HepG2 (cell line): Measurements from ENCODE around the gene PARP16. TPM values are rescaled to one million over a fixed set of nuclear protein-coding genes. Genes with fewer than 3 reads are reported as not detected.

ENCODE experiments used
- ATAC-seq: fragments of 200-7000 bp; cut with Tn5 transposase; 3 replicates; pipeline ENCODE4 v1.9.1; 2020; ENCODE audit warnings: mild to moderate bottlenecking, moderate library complexity
- BruUV-seq: library from RNA; stranded (reverse); fragments of 400-500 nt; replicated peaks from 2 replicates; lab custom pipeline; 2021; lab: Mats Ljungman, UMichigan
- CTCF ChIA-PET: fragments of 300-600 bp; formaldehyde crosslinking; extraction: SDS; loops from one replicate; lab custom pipeline; 2021; ENCODE audit warnings: low total read pairs, inconsistent platforms, low intra/inter-chr PET ratio; lab: Yijun Ruan, JAX
- POLR2A ChIA-PET: fragments of 350-600 bp; sonication (Branson Sonifier 250); formaldehyde crosslinking; loops from one replicate; lab custom pipeline; 2020; ENCODE audit warnings: antibody characterized with exemption, inconsistent platforms; lab: Yijun Ruan, JAX
- DNase-seq: peaks from one replicate; pipeline ENCODE4 v3.0.0-alpha.2; 2015; ENCODE audit warnings: low spot score
- FAIRE-seq: peaks from 3 replicates; lab custom pipeline; 2011; peaks lifted over from hg19 to GRCh38; lab: Jason Lieb, UNC
- H2AFZ ChIP-seq: one replicate; pipeline ENCODE4 v1.6.1; 2011; ENCODE audit warnings: low read length, inconsistent platforms
- H3K27ac ChIP-seq: fragments of 300-600 bp; 3 replicates; pipeline ENCODE4 v1.8.0; 2011; ENCODE audit warnings: mixed run types, mild to moderate bottlenecking, mixed read lengths, low read length, inconsistent platforms; ENCODE audit not compliant: insufficient read depth; ENCODE audit errors: extremely low read length
- H3K27me3 ChIP-seq, 2 experiments: fragments of 200-600 bp in 1 of 2; 2 replicates in 1 of 2; 3 replicates in 1 of 2; pipeline versions ENCODE4 v1.6.0 to v1.8.0; 2011; ENCODE audit warnings: low read length in 2 of 2, mild to moderate bottlenecking in 2 of 2, moderate library complexity in 2 of 2, inconsistent platforms in 1 of 2; ENCODE audit not compliant: insufficient read depth in 2 of 2, control insufficient read depth in 1 of 2
- H3K36me3 ChIP-seq, 2 experiments: fragments of 200-600 bp in 1 of 2; replicated peaks in 1 of 2; 2 replicates in 1 of 2; 3 replicates in 1 of 2; pipeline versions ENCODE4 v1.5.1 to v1.8.0; 2011; ENCODE audit warnings: low read length in 2 of 2, inconsistent platforms in 1 of 2; ENCODE audit not compliant: insufficient read depth in 2 of 2, control insufficient read depth in 1 of 2
- H3K4me1 ChIP-seq: 2 replicates; pipeline ENCODE4 v1.5.1; 2012; ENCODE audit warnings: low read length, inconsistent platforms; ENCODE audit not compliant: insufficient read depth
- H3K4me2 ChIP-seq: 2 replicates; pipeline ENCODE4 v1.6.0; 2011; ENCODE audit warnings: low read depth, low read length, inconsistent platforms
- H3K4me3 ChIP-seq, 3 experiments: fragments of 200-600 bp in 1 of 3; sonication (generic), shearing (Covaris generic) in 1 of 3; replicated peaks in 1 of 3; 2 replicates each; pipeline ENCODE4 v1.5.1; 2011 to 2016; ENCODE audit warnings: low read length in 3 of 3, inconsistent platforms in 2 of 3, low read depth in 2 of 3, mild to moderate bottlenecking in 2 of 3, control low read depth in 1 of 3, mixed read lengths in 1 of 3; ENCODE audit not compliant: insufficient read depth in 1 of 3
- H3K79me2 ChIP-seq: one replicate; pipeline ENCODE4 v1.6.1; 2011; ENCODE audit warnings: low read length, inconsistent platforms; ENCODE audit not compliant: insufficient read depth
- H3K9ac ChIP-seq: 2 replicates; pipeline ENCODE4 v1.6.0; 2011; ENCODE audit warnings: mild to moderate bottlenecking, low read depth, low read length, inconsistent platforms; ENCODE audit not compliant: insufficient read depth
- H3K9me3 ChIP-seq: 2 replicates; pipeline ENCODE4 v1.5.1; 2012; ENCODE audit warnings: mild to moderate bottlenecking, low read length
- H4K20me1 ChIP-seq: 2 replicates; pipeline ENCODE4 v1.6.0; 2011; ENCODE audit warnings: inconsistent platforms, mild to moderate bottlenecking, low read length, moderate library complexity; ENCODE audit not compliant: insufficient read depth
- ADNP ChIP-seq: sonication (generic); formaldehyde crosslinking; IDR thresholded peaks from 2 replicates; pipeline ENCODE4 v1.4.0; 2020; ENCODE audit warnings: missing genetic modification reagents
- AGO1 ChIP-seq: fragments of 200-400 bp; formaldehyde crosslinking; IDR thresholded peaks from 2 replicates; pipeline ENCODE4 v1.6.1; 2017; ENCODE audit warnings: mild to moderate bottlenecking, low read depth, low read length, moderate library complexity; ENCODE audit not compliant: poor library complexity, severe bottlenecking
- GFI1 ChIP-seq: sonication (generic); formaldehyde crosslinking; IDR thresholded peaks from 2 replicates; pipeline ENCODE4 v1.5.0; 2020; ENCODE audit warnings: missing genetic modification reagents, mild to moderate bottlenecking, borderline replicate concordance
- HNRNPL ChIP-seq: fragments of 200-400 bp; formaldehyde crosslinking; IDR thresholded peaks from 2 replicates; pipeline ENCODE4 v1.6.1; 2017; ENCODE audit warnings: mild to moderate bottlenecking, low read depth, low read length
- KDM4B ChIP-seq: sonication (generic); formaldehyde crosslinking; IDR thresholded peaks from 2 replicates; pipeline ENCODE4 v1.4.0; 2020; ENCODE audit warnings: missing genetic modification reagents
- MYC ChIP-seq: sonication (generic); formaldehyde crosslinking; IDR thresholded peaks from 2 replicates; pipeline ENCODE4 v1.9.0; 2021; ENCODE audit warnings: missing genetic modification reagents, borderline replicate concordance
- NCOA1 ChIP-seq: sonication (generic); formaldehyde crosslinking; IDR thresholded peaks from 2 replicates; pipeline ENCODE4 v1.9.0; 2021; ENCODE audit warnings: missing genetic modification reagents
- NFATC3 ChIP-seq: sonication (generic); formaldehyde crosslinking; IDR thresholded peaks from 2 replicates; pipeline ENCODE4 v1.5.1; 2020; ENCODE audit warnings: mild to moderate bottlenecking, missing genetic modification reagents
- SOX6 ChIP-seq, 2 experiments: fragments of 450-650 bp in 1 of 2; sonication (generic) in 1 of 2; formaldehyde crosslinking in 1 of 2; IDR thresholded peaks; 2 replicates each; pipeline versions ENCODE4 v1.4.0 to v1.6.1; 2017 to 2020; ENCODE audit warnings: antibody characterized with exemption in 1 of 2, mild to moderate bottlenecking in 1 of 2, missing genetic modification reagents in 1 of 2
- TBP ChIP-seq: sonication (generic); formaldehyde crosslinking; IDR thresholded peaks from 2 replicates; pipeline ENCODE4 v1.5.0; 2020; ENCODE audit warnings: missing genetic modification reagents
- WGBS: methylation state at CpG from one replicate; pipeline ENCODE4 v1.1.6; 2017; ENCODE audit warnings: low lambda C conversion rate; 5-methylcytosine and 5-hydroxymethylcytosine counted together
- in situ Hi-C: cut with HindIII; loops from 2 replicates; pipeline ENCODE4 v1.10.0; 2017; ENCODE audit warnings: low pct_unique_long_range_greater_than_20kb; ENCODE audit not compliant: extremely low pct_ligation_motif_present
- intact Hi-C: fragments of 100-400 bp; cut with micrococcal nuclease; formaldehyde crosslinking; loops from one replicate; pipeline ENCODE4 v1.10.0; 2022; ENCODE audit not compliant: unreplicated experiment
- polyA plus RNA-seq, 8 experiments: library from polyadenylated mRNA; depleted of rRNA in 3 of 8; stranded (reverse) in 7 of 8; unstranded in 1 of 8; fragments of >200 nt; fragmentation: Illumina TruSeq in 4 of 8; extraction: Trizol in 4 of 8; gene quantifications; 2 replicates each; pipeline versions ENCODE4 v1.2.1 to v1.2.3, GENCODE V29; 2011 to 2016; ENCODE audit warnings: low read depth in 4 of 8, missing spikeins in 1 of 8, mixed read lengths in 1 of 8; ENCODE audit not compliant: insufficient read depth in 1 of 8
- total RNA-seq, 5 experiments: library from RNA; depleted of rRNA; stranded (reverse); fragments of >200 nt; fragmentation: Illumina TruSeq; extraction: Trizol; gene quantifications; 2 replicates each; pipeline ENCODE4 v1.2.3, GENCODE V29; 2016; ENCODE audit warnings: low read depth in 1 of 5

PARP16 gene
- total and polyA plus RNA-seq, 2 of the 13 experiments (the other 11 are each of a cell fraction or from before 2014, with no cell fraction given): 6.8 to 7.6 TPM

- no peak for TF ChIP-seq NFATC3 (CRISPR knock-in tag)
- no peak for TF ChIP-seq KDM4B
- no peak for TF ChIP-seq GFI1 (CRISPR knock-in tag)
- no peak for TF ChIP-seq ADNP (CRISPR knock-in tag)
- no peak for TF ChIP-seq NCOA1
- no peak for TF ChIP-seq AGO1
Observed at GRCh38 chr15:65278480-65278879, 8.2 kb downstream of the PARP16 start (continued).

GRCh38 chr15:65277015-65277414, 9.7 kb downstream of the PARP16 start:
- POLR2A ChIA-PET: no interaction called here
- intact Hi-C loops (no loop called here), in situ Hi-C loops (no loop called here)
- Histone ChIP-seq H2AFZ (no peak overlapping the region), H3K9ac (no peak overlapping the region), H4K20me1 (no peaks in the 10 kb centered on the region), H3K79me2 (peaks cover 2% of the 10 kb centered on the region), H3K9me3 (no peaks in the 10 kb centered on the region), H3K27ac (no peak overlapping the region), H3K27me3 (no peaks in the 10 kb centered on the region), H3K4me3 (no peak overlapping the region), H3K4me1 (peaks cover 33% of the 10 kb centered on the region), H3K36me3 (peaks cover 0 to 6% of the 10 kb centered on the region in 2 experiments; a peak in 2 of 5 replicates), H3K4me2 (no peak overlapping the region)
- FAIRE-seq (no peak), DNase-seq (no peak), ATAC-seq (no peak)
- TF ChIP-seq HNRNPL: no peak
- no peak for TF ChIP-seq TBP
- no peak for TF ChIP-seq MYC (CRISPR knock-in tag)
- no peak for TF ChIP-seq SOX6 (IDR thresholded peaks at IDR 0.05)
- no peak for TF ChIP-seq SOX6 (CRISPR knock-in tag; IDR thresholded peaks at IDR 0.05)
- no TSS peak for BruUV-seq
- CTCF ChIA-PET: no interaction called here
- 59% methylated on average over 1 of the region's 1 CpG for WGBS
